GM21423 (cell line): ENCODE results near the gene PLXNA4.

Experiments
- ATAC-seq: cut with Tn5 transposase; IDR thresholded peaks from one replicate; pipeline ENCODE4 v1.9.1; 2021; ENCODE audit warnings: mild to moderate bottlenecking, moderate library complexity; ENCODE audit not compliant: unreplicated experiment

PLXNA4 gene

GRCh38 chr7:132480534-132480933 is 95.7 kb downstream of the PLXNA4 start:
- ATAC-seq, result no peak

DNA sequence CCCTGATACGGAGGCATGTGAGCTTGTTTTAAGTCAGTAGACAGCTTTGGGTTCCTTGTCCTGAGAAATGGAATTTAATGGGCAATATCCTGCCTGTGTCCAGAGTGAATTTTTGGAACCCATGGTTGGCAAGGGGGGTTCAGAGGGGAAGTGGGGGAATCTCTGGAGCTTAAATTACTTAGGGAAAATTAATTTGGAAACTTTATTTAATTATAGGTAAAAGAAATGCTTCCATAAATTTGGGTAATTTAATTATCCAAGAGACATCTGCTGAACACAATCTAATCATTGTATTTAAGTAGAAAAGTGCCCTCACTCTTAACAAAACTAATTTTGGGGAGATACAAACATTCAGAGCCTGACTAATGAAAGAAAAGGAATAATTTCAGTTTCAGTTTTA is 99.7 kb downstream of the PLXNA4 start:
- no peak for ATAC-seq

DNA sequence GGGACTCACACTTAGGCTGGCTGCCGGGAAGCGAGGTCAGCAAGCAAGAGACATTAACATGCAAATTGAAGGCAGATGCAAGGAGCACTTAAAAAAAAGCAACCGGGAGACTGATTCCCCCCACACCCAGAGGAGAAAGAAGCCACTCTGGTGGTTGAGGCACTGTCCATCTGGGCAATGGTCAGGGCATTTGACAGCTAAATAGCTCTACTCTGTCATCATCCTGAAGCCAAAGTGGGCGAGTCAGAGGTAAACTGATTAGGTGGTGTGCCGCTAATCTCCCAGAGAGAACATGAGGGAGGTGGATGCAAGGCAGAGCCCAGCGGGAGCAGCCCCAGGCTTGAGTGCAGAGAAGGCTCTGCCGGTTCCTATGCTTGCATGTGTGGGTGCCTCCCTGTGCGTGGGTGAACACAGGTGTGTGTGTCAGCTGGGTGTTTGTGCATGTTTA is 100.6 kb downstream of the PLXNA4 start:
- ATAC-seq, result no peak

- no peak for ATAC-seq
These were observed 101.1 kb downstream of the PLXNA4 start for GRCh38 chr7:132475037-132475668.

DNA sequence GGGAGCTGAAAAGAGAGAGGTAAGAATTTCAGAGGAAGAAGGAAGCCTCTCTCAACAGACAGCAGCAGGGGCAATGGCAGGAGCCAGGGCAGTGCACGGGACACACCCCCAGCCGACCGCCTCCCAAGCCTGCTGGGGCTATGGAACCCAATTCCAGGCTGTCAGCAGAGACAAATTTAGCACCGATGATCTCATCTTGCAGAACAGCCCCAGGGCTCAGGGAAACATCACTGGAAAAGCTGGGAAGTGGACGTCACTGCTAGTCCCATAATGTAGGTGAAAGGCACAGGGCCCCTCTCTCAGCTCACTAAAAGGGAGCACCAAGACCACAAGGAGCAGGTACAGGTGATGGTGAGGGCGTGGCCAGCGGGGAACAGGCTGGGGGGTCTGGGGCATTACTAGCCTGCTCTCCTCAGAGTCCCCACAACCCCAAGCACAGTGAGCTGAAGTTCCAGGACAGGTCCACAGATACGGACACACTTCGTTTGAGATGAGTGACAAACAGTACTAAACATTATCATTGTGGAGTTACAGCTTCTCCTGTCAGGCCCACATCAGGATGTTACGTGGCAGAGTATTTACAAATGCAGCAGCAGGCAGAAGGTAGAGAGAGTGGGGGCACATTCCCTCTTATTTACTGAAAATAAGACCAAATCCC is 103.7 kb downstream of the PLXNA4 start:
- no peak for ATAC-seq

GRCh38 chr7:132471515-132471914 is 104.8 kb downstream of the PLXNA4 start:
- ATAC-seq, result no peak

GRCh38 chr7:132469681-132470080 is 106.6 kb downstream of the PLXNA4 start:
- no peak for ATAC-seq

- ATAC-seq, result no peak
These were observed 107.0 kb downstream of the PLXNA4 start for GRCh38 chr7:132469264-132469663.

DNA sequence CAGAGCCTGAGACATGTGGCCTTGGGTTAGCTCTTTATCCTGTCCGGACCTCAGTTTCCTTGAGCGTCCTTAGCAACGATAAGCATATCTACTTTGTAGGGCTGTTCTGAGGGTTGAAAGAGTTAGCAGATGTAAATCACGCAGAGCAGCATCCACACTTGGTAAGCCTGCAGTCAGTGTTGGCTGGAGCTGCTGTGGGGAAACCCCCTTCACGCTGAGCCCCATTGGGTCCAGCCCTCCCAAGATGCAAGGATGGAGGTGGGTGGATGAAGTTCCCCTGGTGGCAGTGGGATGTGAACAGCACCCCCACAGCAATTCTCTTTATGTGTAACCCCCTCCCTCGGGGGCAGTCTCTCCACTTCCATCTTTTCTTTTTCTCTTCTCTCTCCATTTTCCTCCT is 109.9 kb downstream of the PLXNA4 start:
- no peak for ATAC-seq

DNA sequence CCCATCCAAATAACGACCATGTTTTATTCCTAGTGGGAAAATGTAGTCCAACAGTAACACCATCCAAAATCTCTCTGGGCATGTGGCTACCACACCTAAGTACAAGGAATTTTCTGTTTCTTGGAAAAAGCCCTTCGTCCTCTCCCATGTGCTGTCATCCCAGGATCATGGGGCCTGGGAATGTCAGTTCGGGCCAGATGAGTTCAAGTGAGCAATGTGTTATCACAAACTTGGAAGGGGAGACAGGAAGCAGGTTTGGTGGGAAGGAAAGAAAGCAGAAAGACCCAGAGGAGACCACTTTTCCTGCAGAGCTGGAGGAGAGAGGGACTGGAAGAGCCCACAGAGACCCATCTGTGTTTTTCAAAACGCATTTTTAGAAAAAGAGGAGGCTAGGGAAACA is 110.8 kb downstream of the PLXNA4 start:
- no peak for ATAC-seq

- ATAC-seq, result no peak
These were observed 111.5 kb downstream of the PLXNA4 start for GRCh38 chr7:132464740-132465139.

DNA sequence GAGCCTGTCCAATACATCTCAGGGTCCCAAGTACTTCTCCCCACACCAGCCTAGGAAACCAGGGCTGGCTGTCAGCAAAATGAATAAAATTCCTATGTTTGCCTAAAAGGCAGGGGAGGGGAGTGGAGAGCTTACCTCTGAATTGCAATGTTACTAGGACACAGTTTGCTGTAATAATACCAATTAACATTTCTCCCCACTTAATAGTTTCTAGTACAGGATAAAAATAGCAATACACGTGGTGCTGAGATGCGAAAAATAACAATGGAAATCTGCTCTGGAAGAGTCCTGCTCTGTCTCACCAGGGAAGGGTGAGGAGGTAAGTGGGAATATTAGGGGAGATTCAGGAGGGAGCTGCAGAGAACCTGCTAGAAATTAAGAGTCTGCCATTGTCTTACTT is 112.3 kb downstream of the PLXNA4 start:
- ATAC-seq, result no peak

DNA sequence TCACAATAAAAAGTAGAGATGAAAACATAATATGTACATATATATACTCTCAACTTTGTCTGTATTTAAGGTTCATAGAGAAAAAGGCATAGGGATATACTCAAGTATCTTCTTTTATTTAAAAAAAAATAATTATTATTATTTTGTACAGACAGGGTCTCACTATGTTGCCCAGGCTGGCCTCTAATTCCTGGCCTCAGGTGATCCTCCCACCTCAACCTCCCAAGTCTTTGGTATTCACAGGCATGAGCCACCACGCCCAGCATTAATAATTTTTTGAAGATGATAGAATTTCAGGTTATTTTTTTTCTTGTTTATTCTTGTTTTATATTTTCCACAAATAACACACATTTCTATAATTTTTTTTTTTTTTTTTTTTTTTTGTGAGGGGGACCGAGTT is 113.8 kb downstream of the PLXNA4 start:
- no peak for ATAC-seq

DNA sequence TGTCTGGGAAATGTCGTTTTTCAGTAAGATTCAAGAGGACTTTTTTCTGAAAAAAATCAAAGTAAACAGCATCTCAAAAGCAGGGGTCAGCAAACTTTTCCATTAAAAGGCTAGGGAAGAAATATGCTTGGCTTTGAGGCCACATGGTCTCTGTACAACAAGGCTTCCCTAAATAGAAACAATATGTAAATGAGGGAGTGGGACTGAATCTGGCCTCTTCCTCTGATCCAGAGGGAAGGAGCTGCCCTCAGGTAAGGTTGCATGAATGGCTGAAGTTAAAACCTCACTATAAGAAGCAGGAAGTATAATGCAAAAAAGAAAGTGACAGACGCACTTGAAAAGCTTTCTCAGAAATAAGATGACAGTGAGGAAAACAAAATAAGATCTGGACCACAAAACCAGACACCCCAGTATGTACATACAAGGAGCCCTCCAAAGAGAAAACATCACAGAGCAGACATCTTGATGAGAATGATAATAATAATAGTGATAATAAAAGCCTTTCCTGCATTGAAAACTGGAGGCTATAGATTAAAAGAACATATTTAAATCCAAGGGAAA is 115.2 kb downstream of the PLXNA4 start:
- no peak for ATAC-seq

- no peak for ATAC-seq
These were observed 117.5 kb downstream of the PLXNA4 start for GRCh38 chr7:132458729-132459128.

GRCh38 chr7:132457658-132458057 is 118.6 kb downstream of the PLXNA4 start:
- ATAC-seq, result no peak

GRCh38 chr7:132456418-132456817 is 119.9 kb downstream of the PLXNA4 start:
- no peak for ATAC-seq

DNA sequence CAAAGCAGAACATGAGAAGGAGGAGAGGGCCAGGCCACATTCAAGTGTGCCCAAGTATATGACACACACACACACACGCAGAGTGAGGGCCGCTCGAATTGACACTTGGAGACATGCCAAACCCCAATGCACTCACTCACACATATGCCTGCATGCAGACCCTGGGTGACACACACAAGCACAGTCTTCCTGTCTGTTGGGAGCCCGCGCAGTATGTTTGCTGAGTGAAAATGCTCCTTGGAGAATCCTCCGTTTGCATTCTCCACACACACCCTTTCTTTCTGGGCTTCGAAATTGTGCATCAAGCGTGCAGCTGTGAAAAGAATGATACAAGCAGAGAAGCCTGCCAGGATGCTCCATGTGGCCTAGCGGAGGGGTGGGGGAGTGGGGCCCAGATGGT is 120.9 kb downstream of the PLXNA4 start:
- ATAC-seq, result no peak

DNA sequence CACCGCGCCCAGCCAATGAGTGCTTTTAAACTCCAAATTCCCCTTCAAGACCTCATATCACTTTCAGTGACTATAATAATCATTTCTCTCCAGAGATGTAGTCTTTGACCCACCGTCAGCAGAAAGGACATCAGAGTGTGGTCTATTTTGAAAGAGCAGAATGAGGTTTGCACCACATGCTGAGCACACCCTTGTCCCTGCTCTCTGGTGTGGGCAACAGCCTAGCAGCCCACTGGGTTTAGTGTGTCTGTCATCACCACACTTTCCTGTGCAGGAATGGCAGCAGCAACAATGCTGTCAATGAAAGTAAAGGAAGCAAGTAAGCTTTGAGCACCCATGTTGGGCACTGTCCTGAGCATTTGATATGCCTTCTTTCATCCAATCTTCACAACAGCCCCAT is 122.4 kb downstream of the PLXNA4 start:
- no peak for ATAC-seq

GRCh38 chr7:132451161-132451560 is 125.1 kb downstream of the PLXNA4 start:
- no peak for ATAC-seq

DNA sequence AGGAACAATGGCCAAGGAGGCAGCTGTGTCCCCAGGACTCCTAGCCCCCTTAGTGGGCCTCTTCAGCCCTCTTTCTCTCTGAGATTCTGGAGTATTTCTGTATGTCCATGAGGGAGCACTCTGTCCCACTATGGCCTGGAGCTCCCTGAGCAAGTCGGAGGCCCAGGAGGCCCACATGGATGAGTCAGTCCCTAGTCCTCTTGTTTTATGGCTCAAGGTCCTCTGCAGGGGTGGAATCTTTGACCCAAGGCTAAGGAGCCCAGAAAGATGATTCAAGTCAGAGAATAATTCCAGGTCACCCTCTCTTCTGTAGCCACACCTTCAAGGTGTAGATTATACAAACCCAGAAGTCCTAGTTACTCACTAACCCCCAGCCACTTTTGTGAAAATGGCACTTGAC is 125.6 kb downstream of the PLXNA4 start:
- no peak for ATAC-seq

DNA sequence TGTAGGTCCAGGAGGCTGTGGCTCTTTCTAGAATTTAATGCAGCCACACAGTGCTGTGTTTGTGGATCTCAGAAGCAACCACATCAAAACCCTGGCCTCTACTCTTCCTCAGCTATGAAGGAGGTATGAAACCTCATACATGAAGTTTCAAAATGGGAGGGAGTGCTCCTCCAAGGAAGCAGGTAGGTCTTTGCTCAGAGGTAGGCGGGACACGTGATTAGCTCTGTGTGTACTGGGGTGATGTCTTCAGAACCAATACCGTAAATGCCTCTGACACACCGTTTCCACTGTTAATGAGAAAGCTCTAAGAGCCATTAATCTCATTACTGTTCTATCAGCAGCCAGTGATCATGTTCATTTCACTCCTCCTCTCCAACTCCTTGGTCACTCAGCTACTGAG is 126.1 kb downstream of the PLXNA4 start:
- ATAC-seq, result no peak
